AG08396 (cell line): ENCODE results near the gene PF4V1.
A peak's percentile ranks its signal among the peaks of the same experiment; 100 is the strongest.
"Not testable (repeated sequence)": the region's sequence is repeated elsewhere in the genome, so short reads cannot be mapped to it uniquely, and the experiment has no call there.

Source experiments
- DNase-seq: peaks from one replicate; pipeline ENCODE4 v3.0.0; 2012; ENCODE audit warnings: low spot score, mixed read lengths

PF4V1 gene

GRCh38 chr4:73870768-73871167, 17.7 kb downstream of the PF4V1 start:
- no peak for DNase-seq

- DNase-seq: no peak
Measured at GRCh38 chr4:73871511-73872310, 18.6 kb downstream of the PF4V1 start.

GRCh38 chr4:73872316-73873108, 19.4 kb downstream of the PF4V1 start:
- DNase-seq: no peak

GRCh38 chr4:73874386-73874785, 21.3 kb downstream of the PF4V1 start:
- no peak for DNase-seq

GRCh38 chr4:73875401-73875800, 22.3 kb downstream of the PF4V1 start:
- DNase-seq: no peak

- DNase-seq: peak; percentile 37
Measured at GRCh38 chr4:73883306-73883705, 30.2 kb downstream of the PF4V1 start.

- DNase-seq: no peak
Measured at GRCh38 chr4:73885574-73886267, 32.6 kb downstream of the PF4V1 start.

- no peak for DNase-seq
Measured at GRCh38 chr4:73891326-73891725, 38.2 kb downstream of the PF4V1 start.

- no peak for DNase-seq
Measured at GRCh38 chr4:73891739-73892405, 38.8 kb downstream of the PF4V1 start.

GRCh38 chr4:73892966-73893365, 39.9 kb downstream of the PF4V1 start:
- DNase-seq: no peak

- no peak for DNase-seq
Measured at GRCh38 chr4:73894001-73894400, 40.9 kb downstream of the PF4V1 start.

GRCh38 chr4:73895201-73896175, 42.4 kb downstream of the PF4V1 start:
- DNase-seq: no peak

GRCh38 chr4:73896416-73896815, 43.3 kb downstream of the PF4V1 start:
- no peak for DNase-seq

GRCh38 chr4:73897380-73898136, 44.5 kb downstream of the PF4V1 start:
- no peak for DNase-seq

GRCh38 chr4:73899338-73899737, 46.2 kb downstream of the PF4V1 start:
- DNase-seq: not testable (repeated sequence)

GRCh38 chr4:73901031-73901430, 47.9 kb downstream of the PF4V1 start:
- DNase-seq: no peak

GRCh38 chr4:73902038-73902637, 49.0 kb downstream of the PF4V1 start:
- DNase-seq: no peak

GRCh38 chr4:73902817-73903547, 49.9 kb downstream of the PF4V1 start:
- DNase-seq: no peak
